GM19238 (cell line): ENCODE measurements around the gene HLA-F.
A peak's percentile ranks its signal among the peaks of the same experiment; 100 is the strongest.

Experiments
- DNase-seq: peaks from one replicate; pipeline ENCODE4 v3.0.0; 2011; ENCODE audit warnings: low spot score; ENCODE audit not compliant: insufficient read length

The HLA-F gene

DNA sequence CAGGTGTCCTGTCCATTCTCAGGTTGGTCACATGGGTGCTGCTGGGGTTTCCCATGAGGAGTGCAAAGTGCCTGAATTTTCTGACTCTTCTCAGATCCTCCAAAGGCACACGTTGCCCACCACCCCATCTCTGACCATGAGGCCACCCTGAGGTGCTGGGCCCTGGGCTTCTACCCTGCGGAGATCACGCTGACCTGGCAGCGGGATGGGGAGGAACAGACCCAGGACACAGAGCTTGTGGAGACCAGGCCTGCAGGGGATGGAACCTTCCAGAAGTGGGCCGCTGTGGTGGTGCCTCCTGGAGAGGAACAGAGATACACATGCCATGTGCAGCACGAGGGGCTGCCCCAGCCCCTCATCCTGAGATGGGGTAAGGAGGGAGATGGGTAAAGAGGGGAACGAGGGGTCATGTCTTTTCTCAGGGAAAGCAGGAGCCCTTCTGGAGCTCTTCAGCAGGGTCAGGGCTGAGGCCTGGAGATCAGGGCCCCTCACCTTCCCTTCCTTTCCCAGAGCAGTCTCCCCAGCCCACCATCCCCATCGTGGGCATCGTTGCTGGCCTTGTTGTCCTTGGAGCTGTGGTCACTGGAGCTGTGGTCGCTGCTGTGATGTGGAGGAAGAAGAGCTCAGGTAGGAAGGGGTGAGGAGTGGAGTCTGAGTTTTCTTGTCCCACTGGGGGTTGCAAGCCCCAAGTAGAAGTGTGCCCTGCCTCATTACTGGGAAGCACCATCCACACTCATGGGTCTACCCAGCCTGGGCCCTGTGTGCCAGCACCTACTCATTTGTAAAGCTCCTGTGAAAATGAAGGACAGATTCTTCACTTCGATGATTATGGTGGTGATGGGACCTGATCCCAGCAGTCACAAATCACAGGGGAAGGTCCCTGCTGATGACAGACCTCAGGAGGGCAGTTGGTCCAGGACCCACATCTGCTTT, 2.0 kb downstream of the HLA-F start:
- no peak for DNase-seq

- no peak for DNase-seq
Observed at GRCh38 chr6:29726001-29726400, 2.8 kb downstream of the HLA-F start.

GRCh38 chr6:29726571-29727194, 3.4 kb downstream of the HLA-F start:
- DNase-seq = no peak

DNA sequence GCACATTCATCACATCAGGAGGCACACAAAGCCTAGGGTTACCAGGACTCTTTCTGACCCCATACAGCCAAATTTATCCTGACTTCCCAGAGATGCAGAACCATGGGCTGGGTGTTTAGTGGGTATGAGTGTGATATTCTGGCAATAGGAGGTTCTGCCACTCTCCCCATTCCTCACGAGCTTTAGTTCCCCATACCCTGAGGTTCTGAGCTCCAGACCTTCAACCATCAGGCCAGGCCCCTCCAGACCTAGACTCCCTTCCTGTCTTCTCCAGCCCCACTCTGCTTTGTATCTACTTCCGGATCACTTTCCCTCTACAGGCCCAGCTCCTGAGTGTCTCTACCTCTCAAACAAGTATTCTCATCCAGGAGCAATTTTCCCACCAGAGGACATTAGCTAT, 4.4 kb downstream of the HLA-F start:
- no peak for DNase-seq

GRCh38 chr6:29728173-29728874, 5.1 kb downstream of the HLA-F start:
- no peak for DNase-seq

DNA sequence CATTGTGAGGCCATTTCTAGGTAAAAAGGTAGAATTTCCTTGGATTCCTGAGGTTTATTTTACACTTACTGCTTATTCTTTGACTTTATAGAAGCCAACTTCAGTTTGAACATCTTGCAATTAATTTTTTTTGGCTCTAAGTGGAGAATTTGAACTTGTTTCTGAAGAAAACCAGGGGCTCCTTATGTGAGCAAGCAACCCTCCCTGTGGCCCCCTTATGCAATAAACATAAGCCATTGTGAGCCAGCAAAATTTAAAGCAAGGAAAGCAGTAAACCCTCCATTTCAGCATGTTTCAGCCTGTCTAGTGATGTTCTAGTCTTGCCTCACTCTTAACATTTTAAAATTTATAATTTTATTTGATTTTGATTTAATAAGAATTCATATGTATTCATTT, 5.6 kb downstream of the HLA-F start:
- no peak for DNase-seq

DNA sequence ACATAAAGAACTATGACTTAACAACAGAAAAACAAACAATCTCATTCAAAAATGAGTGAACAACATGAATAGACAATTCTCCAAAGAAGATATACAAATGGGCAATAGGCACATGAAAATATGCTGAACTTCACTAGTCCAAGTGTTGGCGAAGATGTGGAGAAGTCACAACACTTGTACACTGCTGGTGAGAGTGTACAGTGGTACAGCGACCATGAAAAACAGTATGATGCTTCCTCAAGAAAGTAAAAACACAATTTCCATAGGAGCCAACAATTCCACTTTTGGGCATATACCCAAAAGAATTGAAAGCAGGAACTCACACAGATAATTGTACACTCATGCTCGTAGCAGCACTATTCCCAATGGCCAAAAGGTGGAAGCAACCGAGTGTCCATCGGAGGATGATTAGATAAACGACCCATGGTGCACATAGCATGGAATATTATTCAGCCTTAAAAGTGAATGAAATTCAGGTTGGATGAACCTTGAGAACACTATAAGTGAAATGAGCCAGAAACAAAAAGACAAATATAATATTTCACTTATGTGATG, 6.6 kb downstream of the HLA-F start:
- DNase-seq = no peak

DNA sequence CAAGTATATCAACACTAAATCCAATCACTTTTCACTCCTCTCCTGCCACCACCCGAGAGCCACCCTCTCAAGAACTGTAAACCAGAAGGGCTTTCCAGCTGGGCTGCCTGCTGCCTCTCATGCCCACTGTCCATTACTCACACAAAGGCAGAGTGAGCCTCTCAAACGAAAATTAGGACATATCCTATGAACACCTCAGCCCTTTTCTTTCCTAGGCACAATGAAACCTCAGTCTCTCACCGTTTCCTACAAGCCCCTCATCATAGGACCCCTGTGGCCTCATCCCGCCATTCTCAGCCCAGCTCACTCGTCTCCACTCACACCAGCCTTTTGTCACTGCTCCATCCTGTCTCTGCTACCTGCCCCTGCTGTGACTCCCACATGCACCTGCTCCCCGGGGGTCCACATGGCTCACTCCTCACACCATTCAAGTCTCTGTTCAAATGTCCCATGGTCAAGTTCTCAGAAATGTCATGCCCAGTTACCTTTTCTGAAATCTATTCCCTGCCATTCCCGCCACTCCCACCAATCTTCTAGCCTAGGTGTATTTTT, 7.4 kb downstream of the HLA-F start:
- no peak for DNase-seq

DNA sequence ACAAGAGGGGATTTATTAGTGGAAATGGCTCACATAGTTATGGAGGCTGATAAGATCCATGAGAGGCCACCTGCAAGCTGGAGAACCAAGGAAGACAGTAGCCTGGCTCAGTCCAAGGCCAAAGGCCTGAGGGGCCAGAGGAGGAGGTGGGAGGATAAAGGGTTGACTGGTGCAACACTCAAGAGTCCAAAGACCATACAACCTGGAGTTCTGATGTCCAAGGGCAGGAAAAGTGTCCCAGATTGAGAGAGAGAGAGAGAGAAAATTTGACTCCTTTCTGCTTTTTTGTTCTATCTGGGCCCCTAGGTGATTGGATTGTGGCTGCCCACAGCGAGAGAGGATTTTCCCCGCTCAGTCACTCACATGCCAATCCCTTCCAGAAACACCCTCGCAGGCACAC, 8.0 kb downstream of the HLA-F start:
- DNase-seq = no peak

DNA sequence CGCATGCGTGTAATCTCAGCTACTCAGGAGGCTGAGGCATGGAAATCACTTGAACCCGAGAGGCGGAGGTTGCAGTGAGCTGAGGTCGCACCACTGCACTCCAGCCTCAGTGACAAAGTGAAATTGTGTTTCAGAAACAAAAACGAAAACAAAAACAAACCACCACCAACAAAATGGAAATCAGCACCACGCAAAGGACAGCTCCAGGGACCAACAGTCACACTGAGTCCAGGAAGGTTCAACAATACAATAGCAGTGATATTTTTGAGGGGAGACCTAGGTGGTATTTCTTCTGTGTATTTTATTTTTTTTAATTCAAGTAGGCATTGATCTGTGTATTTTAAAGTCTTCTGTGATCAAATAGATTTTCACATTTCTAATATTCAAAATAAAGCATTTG, 9.8 kb downstream of the HLA-F start:
- DNase-seq = no peak

- no peak for DNase-seq
Observed at GRCh38 chr6:29734046-29735018, 11.1 kb downstream of the HLA-F start.

GRCh38 chr6:29736563-29736962, 13.3 kb downstream of the HLA-F start:
- DNase-seq = no peak

GRCh38 chr6:29737707-29738630, 14.7 kb downstream of the HLA-F start:
- DNase-seq = peak; percentile 51

DNA sequence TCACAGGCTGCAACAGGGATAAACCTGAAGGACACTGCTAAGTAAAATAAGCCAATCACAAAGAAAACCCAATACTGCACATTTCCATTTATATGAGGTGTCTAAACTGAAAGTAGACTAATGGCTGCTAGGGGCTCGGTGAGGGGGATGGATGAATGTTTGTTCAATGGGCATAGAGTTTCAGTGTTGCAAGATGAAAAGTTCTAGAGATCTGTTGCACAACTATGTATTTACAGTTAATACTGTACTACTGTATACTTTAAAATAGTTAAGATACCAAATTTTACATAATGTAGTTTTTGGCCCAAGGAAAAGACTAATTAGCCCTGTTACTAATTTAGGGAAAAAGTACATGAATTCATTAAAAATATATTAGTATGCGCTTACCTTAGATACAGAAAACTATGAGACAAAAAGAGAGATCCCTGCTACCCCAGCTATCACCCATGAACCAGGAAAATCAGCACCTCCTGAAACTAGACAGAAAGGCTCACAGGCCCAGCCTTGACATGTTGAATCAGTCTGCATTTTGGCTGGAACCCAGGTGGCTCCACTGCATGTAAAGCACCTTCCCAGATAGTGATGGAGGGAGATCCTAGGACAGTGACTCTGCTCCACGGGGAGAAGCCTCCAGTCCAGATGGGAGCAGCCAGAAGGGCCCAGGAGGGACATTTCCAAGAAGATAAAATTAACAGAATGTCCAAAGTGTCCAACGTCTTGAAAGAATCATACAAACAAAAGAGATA, 16.1 kb downstream of the HLA-F start:
- no peak for DNase-seq

DNA sequence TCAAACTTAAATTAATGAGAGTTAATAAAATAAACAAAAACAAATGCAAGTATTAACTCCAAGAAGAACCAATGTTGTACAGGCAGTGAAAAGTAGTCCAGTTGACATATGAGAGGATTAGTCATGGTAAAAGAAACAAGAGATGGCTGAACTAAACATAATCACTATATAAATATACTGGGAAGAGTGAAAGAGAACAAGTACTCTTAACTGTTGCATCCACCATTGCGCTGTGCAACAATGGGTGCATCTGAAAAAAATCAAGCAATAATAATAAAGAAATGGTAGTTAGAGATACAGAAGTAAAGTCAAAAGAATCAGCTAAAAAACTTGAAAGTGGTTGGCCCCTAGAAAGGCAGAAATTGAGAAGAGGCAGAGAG, 16.6 kb downstream of the HLA-F start:
- no peak for DNase-seq

DNA sequence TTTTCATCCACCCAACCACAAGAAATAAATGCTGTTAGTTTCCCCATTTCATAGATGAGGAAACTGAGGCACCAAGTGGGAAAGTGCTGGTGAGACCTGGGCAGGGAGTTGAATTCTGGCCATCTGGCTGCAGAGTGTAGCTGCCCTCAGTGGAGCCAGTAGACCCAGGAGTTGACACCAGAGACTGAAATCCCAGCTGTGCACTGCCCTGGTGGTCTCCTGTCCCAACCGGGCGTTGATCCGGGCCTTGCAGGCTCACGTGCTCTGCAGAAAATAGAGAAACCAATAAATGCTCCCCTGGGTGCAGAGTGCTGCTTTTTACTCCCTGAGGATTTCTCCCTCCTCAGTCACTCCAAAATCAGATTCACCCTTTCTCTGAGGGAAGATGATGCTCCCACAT, 18.4 kb downstream of the HLA-F start:
- no peak for DNase-seq

GRCh38 chr6:29742127-29742526, 18.9 kb downstream of the HLA-F start:
- DNase-seq = no peak

DNA sequence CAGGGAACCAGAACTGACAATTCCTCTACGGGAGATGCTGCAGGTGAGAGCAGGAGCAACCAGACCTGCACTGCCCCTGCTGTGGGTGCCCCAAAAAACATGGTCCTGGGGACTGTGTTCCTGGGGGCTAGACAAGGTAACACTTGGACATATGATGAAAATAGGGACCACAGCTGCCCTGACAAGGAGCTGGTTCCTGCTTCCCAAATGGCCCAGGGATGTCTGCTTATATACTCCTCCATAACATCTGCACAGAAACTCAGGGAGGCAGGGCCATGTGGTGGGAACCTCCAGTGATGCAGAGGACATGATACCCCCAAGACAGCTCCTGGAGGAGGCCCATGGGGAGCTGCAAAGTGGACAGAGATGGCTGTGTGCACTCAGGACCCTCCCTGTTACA, 19.8 kb downstream of the HLA-F start:
- DNase-seq = no peak

- DNase-seq = no peak
Observed at GRCh38 chr6:29743568-29743967, 20.3 kb downstream of the HLA-F start.
